GM23338 (cell line): ENCODE measurements around the gene DCAF5. TPM values are rescaled to one million over a fixed set of nuclear protein-coding genes. Genes with fewer than 3 reads are reported as not detected.

ENCODE experiments used
- ATAC-seq: fragments of 200-7000 bp; cut with Tn5 transposase; 3 replicates; pipeline ENCODE4 v1.9.1; 2020
- DNase-seq: peaks from one replicate; pipeline ENCODE4 v3.0.0-alpha.2; 2015; ENCODE audit warnings: low spot score
- H2AFZ ChIP-seq: fragments of 200-600 bp; sonication (generic); 2 replicates; pipeline ENCODE4 v1.8.0; 2016; ENCODE audit warnings: antibody characterized with exemption, mild to moderate bottlenecking, moderate library complexity
- H3F3A ChIP-seq: fragments of 200-600 bp; sonication (generic); replicated peaks from 2 replicates; pipeline ENCODE4 v1.8.0; 2017; ENCODE audit warnings: antibody characterized with exemption, mixed run types, low read depth
- H3K27ac ChIP-seq: fragments of 200-600 bp; sonication (generic); 2 replicates; pipeline ENCODE4 v1.6.1; 2016; ENCODE audit warnings: low read depth
- H3K27me3 ChIP-seq: fragments of 200-600 bp; sonication (generic); 2 replicates; pipeline ENCODE4 v1.8.0; 2016; ENCODE audit warnings: mild to moderate bottlenecking, mixed run types, moderate library complexity; ENCODE audit not compliant: insufficient read depth
- H3K36me3 ChIP-seq: fragments of 200-600 bp; sonication (generic); 2 replicates; pipeline ENCODE4 v1.8.0; 2016; ENCODE audit warnings: mild to moderate bottlenecking; ENCODE audit not compliant: insufficient read depth
- H3K4me1 ChIP-seq: fragments of 200-600 bp; sonication (generic); 2 replicates; pipeline ENCODE4 v1.8.0; 2016; ENCODE audit warnings: mild to moderate bottlenecking, moderate library complexity; ENCODE audit not compliant: insufficient read depth
- H3K4me2 ChIP-seq: fragments of 200-600 bp; sonication (generic); 2 replicates; pipeline ENCODE4 v1.7.1; 2017; ENCODE audit warnings: mixed run types
- H3K4me3 ChIP-seq: fragments of 200-600 bp; sonication (generic); 2 replicates; pipeline ENCODE4 v1.6.1; 2016; ENCODE audit warnings: mixed run types
- H3K79me2 ChIP-seq: fragments of 200-600 bp; sonication (generic); replicated peaks from 2 replicates; pipeline ENCODE4 v1.8.0; 2017; ENCODE audit warnings: mild to moderate bottlenecking; ENCODE audit not compliant: insufficient read depth
- H3K9me2 ChIP-seq: fragments of 200-600 bp; sonication (generic); 2 replicates; pipeline ENCODE4 v1.8.0; 2017; ENCODE audit not compliant: insufficient read depth
- H4K20me1 ChIP-seq: fragments of 200-600 bp; sonication (generic); replicated peaks from 2 replicates; pipeline ENCODE4 v1.8.0; 2017; ENCODE audit warnings: mild to moderate bottlenecking; ENCODE audit not compliant: insufficient read depth
- H3K27ac Mint-ChIP-seq: 2 replicates; pipeline ENCODE4 v1.8.0; 2020; ENCODE audit warnings: inconsistent platforms, mild to moderate bottlenecking, moderate library complexity, mixed read lengths
- H3K27me3 Mint-ChIP-seq: 3 replicates; pipeline ENCODE4 v1.8.0; 2022; ENCODE audit warnings: low read depth, mild to moderate bottlenecking, moderate library complexity, mixed read lengths, inconsistent platforms; ENCODE audit not compliant: insufficient read depth, poor library complexity
- H3K36me3 Mint-ChIP-seq: 3 replicates; pipeline ENCODE4 v1.8.0; 2021; ENCODE audit warnings: low read depth, mild to moderate bottlenecking, inconsistent platforms, moderate library complexity, mixed read lengths
- H3K4me1 Mint-ChIP-seq: 3 replicates; pipeline ENCODE4 v1.8.0; 2020; ENCODE audit warnings: mild to moderate bottlenecking, inconsistent platforms, mixed read lengths
- H3K4me3 Mint-ChIP-seq: 3 replicates; pipeline ENCODE4 v1.8.0; 2021; ENCODE audit warnings: moderate library complexity, mild to moderate bottlenecking, inconsistent platforms, mixed read lengths
- H3K9me3 Mint-ChIP-seq: 3 replicates; pipeline ENCODE4 v1.8.0; 2020; ENCODE audit warnings: moderate library complexity, mild to moderate bottlenecking, inconsistent platforms, mixed read lengths
- CREB1 ChIP-seq: fragments of 250-450 bp; sonication (Bioruptor Pico); IDR thresholded peaks from 2 replicates; pipeline ENCODE4 v1.5.0; 2020; ENCODE audit warnings: low read depth, mild to moderate bottlenecking, moderate library complexity
- ETS1 ChIP-seq: IDR thresholded peaks from 2 replicates; pipeline ENCODE4 v1.6.1; 2016; ENCODE audit warnings: antibody characterized with exemption
- EZH2 ChIP-seq: fragments of 200-600 bp; sonication (generic); IDR thresholded peaks from one replicate; pipeline ENCODE4 v1.8.0; 2017; ENCODE audit warnings: antibody characterized with exemption, mild to moderate bottlenecking, low read depth; ENCODE audit not compliant: unreplicated experiment
- EZH2phosphoT487 ChIP-seq: fragments of 200-600 bp; sonication (generic); IDR thresholded peaks from one replicate; pipeline ENCODE4 v1.8.1; 2018; ENCODE audit warnings: antibody characterized with exemption; ENCODE audit not compliant: unreplicated experiment
- JUNB ChIP-seq: IDR thresholded peaks from one replicate; pipeline ENCODE4 v1.6.1; 2016; ENCODE audit warnings: antibody characterized with exemption; ENCODE audit not compliant: unreplicated experiment
- NANOG ChIP-seq: IDR thresholded peaks from 2 replicates; pipeline ENCODE4 v1.6.1; 2016; ENCODE audit warnings: antibody characterized with exemption, borderline replicate concordance
- POLR2AphosphoS5 ChIP-seq: IDR thresholded peaks from 2 replicates; pipeline ENCODE4 v1.6.1; 2016; ENCODE audit warnings: antibody characterized with exemption, low read depth
- STAT1 ChIP-seq: IDR thresholded peaks from one replicate; pipeline ENCODE4 v1.6.1; 2016; ENCODE audit warnings: antibody characterized with exemption; ENCODE audit not compliant: unreplicated experiment
- ZNF114 ChIP-seq: fragments of 250-450 bp; sonication (Bioruptor Pico); IDR thresholded peaks from 2 replicates; pipeline ENCODE4 v1.5.0; 2020; ENCODE audit warnings: mild to moderate bottlenecking, moderate library complexity
- ZNF331 ChIP-seq: fragments of 250-450 bp; sonication (Bioruptor Pico); IDR thresholded peaks from 2 replicates; pipeline ENCODE4 v1.5.0; 2020; ENCODE audit warnings: low read depth, mild to moderate bottlenecking, moderate library complexity
- polyA plus RNA-seq: library from polyadenylated mRNA; unstranded; fragments of >200 nt; fragmentation: Nextera tagmentation; extraction: Ambion mirVana; gene quantifications from 2 replicates; pipeline ENCODE4 v1.2.1, GENCODE V29; 2016
- total RNA-seq: library from RNA; depleted of rRNA; stranded (reverse); fragments of >200 nt; shearing (Covaris generic); gene quantifications from 2 replicates; pipeline ENCODE4 v1.2.3, GENCODE V29; 2014
- TF ChIP-seq, protein P1 (sequence below): fragments of 250-450 bp; sonication (Bioruptor Pico); IDR thresholded peaks from 2 replicates; pipeline ENCODE4 v1.5.0; 2020; ENCODE audit warnings: mild to moderate bottlenecking, moderate library complexity
- TF ChIP-seq, protein P2 (sequence below): IDR thresholded peaks from one replicate; pipeline ENCODE4 v1.6.1; 2018; ENCODE audit warnings: antibody characterized with exemption; ENCODE audit not compliant: unreplicated experiment
- TF ChIP-seq, protein P3 (sequence below), 2 experiments: fragments of 200-600 bp in 1 of 2; sonication (generic) in 1 of 2; conservative IDR thresholded peaks; 2 replicates each; pipeline versions ENCODE4 v1.5.1 to v1.6.1; 2016 to 2017; ENCODE audit warnings: antibody characterized with exemption in 2 of 2, low read depth in 2 of 2, mild to moderate bottlenecking in 2 of 2, moderate library complexity in 1 of 2

DCAF5 gene
- total and polyA plus RNA-seq, 2 experiments from 2014 or later: 14.0 to 15.2 TPM

DNA sequence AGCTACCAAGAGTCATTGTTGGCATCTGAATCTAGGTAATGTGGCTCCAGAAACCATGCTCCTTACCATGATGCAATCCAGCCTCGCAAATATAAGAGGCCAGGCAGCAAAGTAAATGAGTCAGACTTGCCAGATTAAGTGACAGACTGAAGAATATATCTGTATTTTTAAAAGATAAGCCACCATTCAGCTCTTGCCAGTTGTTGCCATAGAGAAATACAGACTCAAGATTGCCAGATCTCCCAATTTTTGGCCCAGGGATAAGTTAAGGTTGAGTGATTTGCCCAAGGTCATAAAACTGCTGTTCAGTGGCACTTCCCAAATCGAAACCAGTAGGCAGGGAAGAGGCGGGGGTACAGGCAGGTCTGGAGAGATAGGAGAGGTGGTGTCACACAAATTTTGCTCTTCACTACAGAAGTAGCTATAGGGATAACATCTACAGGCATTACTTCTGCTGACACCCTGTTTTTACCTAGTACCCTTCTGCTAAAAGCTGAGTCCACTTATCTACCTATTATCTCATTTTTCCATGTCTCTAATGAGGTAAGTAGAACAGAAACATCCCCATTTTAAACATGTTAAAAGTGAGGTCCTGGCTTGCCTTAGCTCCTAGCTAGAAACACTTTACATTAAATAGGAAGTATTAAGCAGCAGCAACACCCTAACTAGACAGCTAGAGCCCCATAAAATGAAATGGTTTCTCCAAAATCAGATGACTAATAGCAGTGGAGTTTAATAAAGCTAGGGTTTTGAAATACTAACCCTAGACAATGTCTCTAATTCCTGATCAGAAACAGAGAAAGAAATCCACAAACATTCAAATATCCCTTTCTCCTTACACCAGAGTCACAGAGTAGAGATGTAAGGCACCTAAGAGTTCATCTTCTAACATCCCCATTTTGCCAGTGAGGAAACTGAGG lies 19.5 kb downstream of the DCAF5 start:
- TF ChIP-seq POLR2AphosphoS5 (no peak), ZNF114 (CRISPR knock-in tag) (no peak), NANOG (no peak), JUNB (no peak), EZH2 (no peak), CREB1 (CRISPR knock-in tag) (no peak), EZH2phosphoT487 (no peak), ETS1 (no peak), ZNF331 (CRISPR knock-in tag) (no peak), STAT1 (no peak)
- TF ChIP-seq, protein P1, sequence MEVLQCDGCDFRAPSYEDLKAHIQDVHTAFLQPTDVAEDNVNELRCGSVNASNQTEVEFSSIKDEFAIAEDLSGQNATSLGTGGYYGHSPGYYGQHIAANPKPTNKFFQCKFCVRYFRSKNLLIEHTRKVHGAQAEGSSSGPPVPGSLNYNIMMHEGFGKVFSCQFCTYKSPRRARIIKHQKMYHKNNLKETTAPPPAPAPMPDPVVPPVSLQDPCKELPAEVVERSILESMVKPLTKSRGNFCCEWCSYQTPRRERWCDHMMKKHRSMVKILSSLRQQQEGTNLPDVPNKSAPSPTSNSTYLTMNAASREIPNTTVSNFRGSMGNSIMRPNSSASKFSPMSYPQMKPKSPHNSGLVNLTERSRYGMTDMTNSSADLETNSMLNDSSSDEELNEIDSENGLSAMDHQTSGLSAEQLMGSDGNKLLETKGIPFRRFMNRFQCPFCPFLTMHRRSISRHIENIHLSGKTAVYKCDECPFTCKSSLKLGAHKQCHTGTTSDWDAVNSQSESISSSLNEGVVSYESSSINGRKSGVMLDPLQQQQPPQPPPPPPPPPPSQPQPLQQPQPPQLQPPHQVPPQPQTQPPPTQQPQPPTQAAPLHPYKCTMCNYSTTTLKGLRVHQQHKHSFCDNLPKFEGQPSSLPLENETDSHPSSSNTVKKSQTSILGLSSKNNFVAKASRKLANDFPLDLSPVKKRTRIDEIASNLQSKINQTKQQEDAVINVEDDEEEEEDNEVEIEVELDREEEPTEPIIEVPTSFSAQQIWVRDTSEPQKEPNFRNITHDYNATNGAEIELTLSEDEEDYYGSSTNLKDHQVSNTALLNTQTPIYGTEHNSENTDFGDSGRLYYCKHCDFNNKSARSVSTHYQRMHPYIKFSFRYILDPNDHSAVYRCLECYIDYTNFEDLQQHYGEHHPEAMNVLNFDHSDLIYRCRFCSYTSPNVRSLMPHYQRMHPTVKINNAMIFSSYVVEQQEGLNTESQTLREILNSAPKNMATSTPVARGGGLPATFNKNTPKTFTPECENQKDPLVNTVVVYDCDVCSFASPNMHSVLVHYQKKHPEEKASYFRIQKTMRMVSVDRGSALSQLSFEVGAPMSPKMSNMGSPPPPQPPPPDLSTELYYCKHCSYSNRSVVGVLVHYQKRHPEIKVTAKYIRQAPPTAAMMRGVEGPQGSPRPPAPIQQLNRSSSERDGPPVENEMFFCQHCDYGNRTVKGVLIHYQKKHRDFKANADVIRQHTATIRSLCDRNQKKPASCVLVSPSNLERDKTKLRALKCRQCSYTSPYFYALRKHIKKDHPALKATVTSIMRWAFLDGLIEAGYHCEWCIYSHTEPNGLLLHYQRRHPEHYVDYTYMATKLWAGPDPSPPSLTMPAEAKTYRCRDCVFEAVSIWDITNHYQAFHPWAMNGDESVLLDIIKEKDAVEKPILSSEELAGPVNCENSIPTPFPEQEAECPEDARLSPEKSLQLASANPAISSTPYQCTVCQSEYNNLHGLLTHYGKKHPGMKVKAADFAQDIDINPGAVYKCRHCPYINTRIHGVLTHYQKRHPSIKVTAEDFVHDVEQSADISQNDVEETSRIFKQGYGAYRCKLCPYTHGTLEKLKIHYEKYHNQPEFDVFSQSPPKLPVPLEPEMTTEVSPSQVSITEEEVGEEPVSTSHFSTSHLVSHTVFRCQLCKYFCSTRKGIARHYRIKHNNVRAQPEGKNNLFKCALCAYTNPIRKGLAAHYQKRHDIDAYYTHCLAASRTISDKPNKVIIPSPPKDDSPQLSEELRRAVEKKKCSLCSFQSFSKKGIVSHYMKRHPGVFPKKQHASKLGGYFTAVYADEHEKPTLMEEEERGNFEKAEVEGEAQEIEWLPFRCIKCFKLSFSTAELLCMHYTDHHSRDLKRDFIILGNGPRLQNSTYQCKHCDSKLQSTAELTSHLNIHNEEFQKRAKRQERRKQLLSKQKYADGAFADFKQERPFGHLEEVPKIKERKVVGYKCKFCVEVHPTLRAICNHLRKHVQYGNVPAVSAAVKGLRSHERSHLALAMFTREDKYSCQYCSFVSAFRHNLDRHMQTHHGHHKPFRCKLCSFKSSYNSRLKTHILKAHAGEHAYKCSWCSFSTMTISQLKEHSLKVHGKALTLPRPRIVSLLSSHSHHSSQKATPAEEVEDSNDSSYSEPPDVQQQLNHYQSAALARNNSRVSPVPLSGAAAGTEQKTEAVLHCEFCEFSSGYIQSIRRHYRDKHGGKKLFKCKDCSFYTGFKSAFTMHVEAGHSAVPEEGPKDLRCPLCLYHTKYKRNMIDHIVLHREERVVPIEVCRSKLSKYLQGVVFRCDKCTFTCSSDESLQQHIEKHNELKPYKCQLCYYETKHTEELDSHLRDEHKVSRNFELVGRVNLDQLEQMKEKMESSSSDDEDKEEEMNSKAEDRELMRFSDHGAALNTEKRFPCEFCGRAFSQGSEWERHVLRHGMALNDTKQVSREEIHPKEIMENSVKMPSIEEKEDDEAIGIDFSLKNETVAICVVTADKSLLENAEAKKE (CRISPR knock-in tag): no peak
- TF ChIP-seq, protein P2, sequence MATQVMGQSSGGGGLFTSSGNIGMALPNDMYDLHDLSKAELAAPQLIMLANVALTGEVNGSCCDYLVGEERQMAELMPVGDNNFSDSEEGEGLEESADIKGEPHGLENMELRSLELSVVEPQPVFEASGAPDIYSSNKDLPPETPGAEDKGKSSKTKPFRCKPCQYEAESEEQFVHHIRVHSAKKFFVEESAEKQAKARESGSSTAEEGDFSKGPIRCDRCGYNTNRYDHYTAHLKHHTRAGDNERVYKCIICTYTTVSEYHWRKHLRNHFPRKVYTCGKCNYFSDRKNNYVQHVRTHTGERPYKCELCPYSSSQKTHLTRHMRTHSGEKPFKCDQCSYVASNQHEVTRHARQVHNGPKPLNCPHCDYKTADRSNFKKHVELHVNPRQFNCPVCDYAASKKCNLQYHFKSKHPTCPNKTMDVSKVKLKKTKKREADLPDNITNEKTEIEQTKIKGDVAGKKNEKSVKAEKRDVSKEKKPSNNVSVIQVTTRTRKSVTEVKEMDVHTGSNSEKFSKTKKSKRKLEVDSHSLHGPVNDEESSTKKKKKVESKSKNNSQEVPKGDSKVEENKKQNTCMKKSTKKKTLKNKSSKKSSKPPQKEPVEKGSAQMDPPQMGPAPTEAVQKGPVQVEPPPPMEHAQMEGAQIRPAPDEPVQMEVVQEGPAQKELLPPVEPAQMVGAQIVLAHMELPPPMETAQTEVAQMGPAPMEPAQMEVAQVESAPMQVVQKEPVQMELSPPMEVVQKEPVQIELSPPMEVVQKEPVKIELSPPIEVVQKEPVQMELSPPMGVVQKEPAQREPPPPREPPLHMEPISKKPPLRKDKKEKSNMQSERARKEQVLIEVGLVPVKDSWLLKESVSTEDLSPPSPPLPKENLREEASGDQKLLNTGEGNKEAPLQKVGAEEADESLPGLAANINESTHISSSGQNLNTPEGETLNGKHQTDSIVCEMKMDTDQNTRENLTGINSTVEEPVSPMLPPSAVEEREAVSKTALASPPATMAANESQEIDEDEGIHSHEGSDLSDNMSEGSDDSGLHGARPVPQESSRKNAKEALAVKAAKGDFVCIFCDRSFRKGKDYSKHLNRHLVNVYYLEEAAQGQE: no peak
- TF ChIP-seq, protein P3, sequence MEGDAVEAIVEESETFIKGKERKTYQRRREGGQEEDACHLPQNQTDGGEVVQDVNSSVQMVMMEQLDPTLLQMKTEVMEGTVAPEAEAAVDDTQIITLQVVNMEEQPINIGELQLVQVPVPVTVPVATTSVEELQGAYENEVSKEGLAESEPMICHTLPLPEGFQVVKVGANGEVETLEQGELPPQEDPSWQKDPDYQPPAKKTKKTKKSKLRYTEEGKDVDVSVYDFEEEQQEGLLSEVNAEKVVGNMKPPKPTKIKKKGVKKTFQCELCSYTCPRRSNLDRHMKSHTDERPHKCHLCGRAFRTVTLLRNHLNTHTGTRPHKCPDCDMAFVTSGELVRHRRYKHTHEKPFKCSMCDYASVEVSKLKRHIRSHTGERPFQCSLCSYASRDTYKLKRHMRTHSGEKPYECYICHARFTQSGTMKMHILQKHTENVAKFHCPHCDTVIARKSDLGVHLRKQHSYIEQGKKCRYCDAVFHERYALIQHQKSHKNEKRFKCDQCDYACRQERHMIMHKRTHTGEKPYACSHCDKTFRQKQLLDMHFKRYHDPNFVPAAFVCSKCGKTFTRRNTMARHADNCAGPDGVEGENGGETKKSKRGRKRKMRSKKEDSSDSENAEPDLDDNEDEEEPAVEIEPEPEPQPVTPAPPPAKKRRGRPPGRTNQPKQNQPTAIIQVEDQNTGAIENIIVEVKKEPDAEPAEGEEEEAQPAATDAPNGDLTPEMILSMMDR (conservative IDR thresholded peaks at IDR 0.05; ENCODE audit: low read depth in 2 of 2): no peak
- H3K9me2 ChIP-seq: no peaks in the 10 kb centered on the region
- 0 out of 2 replicates have a peak overlapping the region, but pooled peaks have one; percentile 1 for H3K27ac ChIP-seq
- H3K79me2 ChIP-seq: peaks cover 14% of the 10 kb centered on the region; the same call in 1 of the 2 replicates
- no peak overlapping the region for H3K4me3 ChIP-seq
- Mint-ChIP-seq H3K4me3 (no peak overlapping the region), H3K9me3 (no peaks in the 10 kb centered on the region), H3K4me1 (peaks cover 31% of the 10 kb centered on the region), H3K27ac (peak overlapping the region; percentile 50), H3K27me3 (no peaks in the 10 kb centered on the region), H3K36me3 (no peaks in the 10 kb centered on the region)
- no peaks in the 10 kb centered on the region; the same call in 1 of the 2 replicates for H4K20me1 ChIP-seq
- H3K4me1 ChIP-seq: peaks cover 8% of the 10 kb centered on the region
- H3K27me3 ChIP-seq: no peaks in the 10 kb centered on the region
- ATAC-seq (no peak), DNase-seq (no peak)
- no peak overlapping the region for H2AFZ ChIP-seq
- H3K36me3 ChIP-seq: no peaks in the 10 kb centered on the region
- no peak overlapping the region for H3K4me2 ChIP-seq
- H3F3A ChIP-seq: no peaks in the 10 kb centered on the region
